ENCODE results near the gene PLAC8L1. TPM values are rescaled to one million over a fixed set of nuclear protein-coding genes. Genes with fewer than 3 reads are reported as not detected.
"Not testable (repeated sequence)": the region's sequence is repeated elsewhere in the genome, so short reads cannot be mapped to it uniquely, and the experiment has no call there.

Gene PLAC8L1
- total RNA-seq (2014; rRNA removed; shearing (Covaris generic); ENCODE audit: low replicate concordance) = not detected in 2 replicates

GRCh38 chr5:146105477-146105876, at the start of gene PLAC8L1:
Gene PLAC8L1, minus strand, starts transcription at chr5:146105577. Its CDS starts 1,266 bp downstream, at chr5:146104311.
- in situ Hi-C loops (cut with HindIII; ENCODE audit: low pct_unique_long_range_greater_than_20kb, low sequenced_read_pairs) = no loop called here
- DNase-seq (ENCODE audit: low read depth) = no peak

- in situ Hi-C loops (cut with HindIII; ENCODE audit: low pct_unique_long_range_greater_than_20kb, low sequenced_read_pairs) = no loop called here
- DNase-seq (ENCODE audit: low read depth) = no peak
Observed at GRCh38 chr5:146151970-146152369, 46.6 kb upstream of the PLAC8L1 start.

GRCh38 chr5:146137967-146138403, 32.6 kb upstream of the PLAC8L1 start:
- peak; percentile 87 for DNase-seq (ENCODE audit: low read depth)
- in situ Hi-C loops (cut with HindIII; ENCODE audit: low pct_unique_long_range_greater_than_20kb, low sequenced_read_pairs) = no loop called here

GRCh38 chr5:146130440-146131045, 25.2 kb upstream of the PLAC8L1 start:
- no peak for DNase-seq (ENCODE audit: low read depth)
- in situ Hi-C loops (cut with HindIII; ENCODE audit: low pct_unique_long_range_greater_than_20kb, low sequenced_read_pairs) = no loop called here

GRCh38 chr5:146126068-146126467, 20.7 kb upstream of the PLAC8L1 start:
- in situ Hi-C loops (cut with HindIII; ENCODE audit: low pct_unique_long_range_greater_than_20kb, low sequenced_read_pairs) = no loop called here
- no peak for DNase-seq (ENCODE audit: low read depth)

- no peak for DNase-seq (ENCODE audit: low read depth)
- in situ Hi-C loops (cut with HindIII; ENCODE audit: low pct_unique_long_range_greater_than_20kb, low sequenced_read_pairs) = no loop called here
Observed at GRCh38 chr5:146124580-146124979, 19.2 kb upstream of the PLAC8L1 start.

- DNase-seq (ENCODE audit: low read depth); in situ Hi-C loops (cut with HindIII; ENCODE audit: low pct_unique_long_range_greater_than_20kb, low sequenced_read_pairs): not testable (repeated sequence)
Observed at GRCh38 chr5:146121451-146121850, 16.1 kb upstream of the PLAC8L1 start.

GRCh38 chr5:146118322-146118721, 12.9 kb upstream of the PLAC8L1 start:
- DNase-seq (ENCODE audit: low read depth) = no peak
- in situ Hi-C loops (cut with HindIII; ENCODE audit: low pct_unique_long_range_greater_than_20kb, low sequenced_read_pairs) = no loop called here

GRCh38 chr5:146117216-146117615, 11.8 kb upstream of the PLAC8L1 start:
- in situ Hi-C loops (cut with HindIII; ENCODE audit: low pct_unique_long_range_greater_than_20kb, low sequenced_read_pairs); DNase-seq (ENCODE audit: low read depth): not testable (repeated sequence)

GRCh38 chr5:146116361-146116760, 11.0 kb upstream of the PLAC8L1 start:
- in situ Hi-C loops (cut with HindIII; ENCODE audit: low pct_unique_long_range_greater_than_20kb, low sequenced_read_pairs) = no loop called here
- no peak for DNase-seq (ENCODE audit: low read depth)

GRCh38 chr5:146112476-146112875, 7.1 kb upstream of the PLAC8L1 start:
- in situ Hi-C loops (cut with HindIII; ENCODE audit: low pct_unique_long_range_greater_than_20kb, low sequenced_read_pairs) = no loop called here

GRCh38 chr5:146111409-146111808, 6.0 kb upstream of the PLAC8L1 start:
- in situ Hi-C loops (cut with HindIII; ENCODE audit: low pct_unique_long_range_greater_than_20kb, low sequenced_read_pairs) = no loop called here
- no peak for DNase-seq (ENCODE audit: low read depth)

More at GRCh38 chr5:146112476-146112875, 7.1 kb upstream of the PLAC8L1 start:
- no peak for DNase-seq (ENCODE audit: low read depth)

GRCh38 chr5:146109379-146109778, 4.0 kb upstream of the PLAC8L1 start:
- DNase-seq (ENCODE audit: low read depth) = no peak
- in situ Hi-C loops (cut with HindIII; ENCODE audit: low pct_unique_long_range_greater_than_20kb, low sequenced_read_pairs) = no loop called here

- DNase-seq (ENCODE audit: low read depth); in situ Hi-C loops (cut with HindIII; ENCODE audit: low pct_unique_long_range_greater_than_20kb, low sequenced_read_pairs): not testable (repeated sequence)
Observed at GRCh38 chr5:146108870-146109269, 3.5 kb upstream of the PLAC8L1 start.

- in situ Hi-C loops (cut with HindIII; ENCODE audit: low pct_unique_long_range_greater_than_20kb, low sequenced_read_pairs) = no loop called here
- DNase-seq (ENCODE audit: low read depth) = no peak
Observed at GRCh38 chr5:146107901-146108300, 2.5 kb upstream of the PLAC8L1 start.

- in situ Hi-C loops (cut with HindIII; ENCODE audit: low pct_unique_long_range_greater_than_20kb, low sequenced_read_pairs) = no loop called here
- no peak for DNase-seq (ENCODE audit: low read depth)
Observed at GRCh38 chr5:146103594-146103993, 1.8 kb downstream of the PLAC8L1 start.

GRCh38 chr5:146101646-146102045, 3.7 kb downstream of the PLAC8L1 start:
- in situ Hi-C loops (cut with HindIII; ENCODE audit: low pct_unique_long_range_greater_than_20kb, low sequenced_read_pairs) = no loop called here

GRCh38 chr5:146098047-146098446, 7.3 kb downstream of the PLAC8L1 start:
- DNase-seq (ENCODE audit: low read depth) = no peak
- in situ Hi-C loops (cut with HindIII; ENCODE audit: low pct_unique_long_range_greater_than_20kb, low sequenced_read_pairs) = no loop called here

More at GRCh38 chr5:146101646-146102045, 3.7 kb downstream of the PLAC8L1 start:
- DNase-seq (ENCODE audit: low read depth) = no peak

GRCh38 chr5:146091881-146092280, 13.5 kb downstream of the PLAC8L1 start:
- no peak for DNase-seq (ENCODE audit: low read depth)
- in situ Hi-C loops (cut with HindIII; ENCODE audit: low pct_unique_long_range_greater_than_20kb, low sequenced_read_pairs) = no loop called here

- DNase-seq (ENCODE audit: low read depth) = no peak
- in situ Hi-C loops (cut with HindIII; ENCODE audit: low pct_unique_long_range_greater_than_20kb, low sequenced_read_pairs) = no loop called here
Observed at GRCh38 chr5:146089287-146089686, 16.1 kb downstream of the PLAC8L1 start.
